GM15510 (cell line): ENCODE data around the gene TIMM10B.

Experiments
- POLR2A ChIP-seq: IDR thresholded peaks from 3 replicates; pipeline ENCODE4 v1.6.1; 2011; ENCODE audit warnings: borderline replicate concordance; ENCODE audit not compliant: insufficient read length; ENCODE audit errors: extremely low read depth

TIMM10B gene

GRCh38 chr11:6481012-6481923, at the start of gene TIMM10B, which contains the start of gene ARFIP2:
Gene TIMM10B, plus strand, starts transcription at chr11:6481501. Its CDS starts 16 bp downstream, at chr11:6481517.
Gene ARFIP2, minus strand, starts transcription at chr11:6481331. Its CDS starts 910 bp downstream, at chr11:6480421.
- TF ChIP-seq POLR2A: peak; percentile 94

GRCh38 chr11:6431861-6432260, 49.4 kb upstream of the TIMM10B start:
- no peak for TF ChIP-seq POLR2A

GRCh38 chr11:6433998-6434660, 47.2 kb upstream of the TIMM10B start:
- no peak for TF ChIP-seq POLR2A

- no peak for TF ChIP-seq POLR2A
Measured at GRCh38 chr11:6437423-6437822, 43.9 kb upstream of the TIMM10B start.

- no peak for TF ChIP-seq POLR2A
Measured at GRCh38 chr11:6437993-6438392, 43.3 kb upstream of the TIMM10B start.

- no peak for TF ChIP-seq POLR2A
Measured at GRCh38 chr11:6438979-6439571, 42.2 kb upstream of the TIMM10B start.

GRCh38 chr11:6440906-6441358, 40.4 kb upstream of the TIMM10B start, which contains the start of gene HPX:
Gene HPX, minus strand, starts transcription at chr11:6440987. Its CDS starts 24 bp downstream, at chr11:6440963.
- no peak for TF ChIP-seq POLR2A

- TF ChIP-seq POLR2A: no peak
Measured at GRCh38 chr11:6442441-6442840, 38.9 kb upstream of the TIMM10B start.

GRCh38 chr11:6443269-6444003, 37.9 kb upstream of the TIMM10B start:
- no peak for TF ChIP-seq POLR2A

GRCh38 chr11:6448574-6448973, 32.7 kb upstream of the TIMM10B start:
- TF ChIP-seq POLR2A: no peak

GRCh38 chr11:6452219-6452618, 29.1 kb upstream of the TIMM10B start:
- TF ChIP-seq POLR2A: no peak

- TF ChIP-seq POLR2A: no peak
Measured at GRCh38 chr11:6453152-6453551, 28.1 kb upstream of the TIMM10B start.

GRCh38 chr11:6455070-6455469, 26.2 kb upstream of the TIMM10B start:
- TF ChIP-seq POLR2A: no peak

GRCh38 chr11:6456361-6457073, 24.8 kb upstream of the TIMM10B start:
- no peak for TF ChIP-seq POLR2A
